Kasumi-1 (cell line): ENCODE measurements around the gene TOLLIP.

Source experiments
- DNase-seq, 2 experiments: peaks; one replicate each; lab custom pipeline; 2025; lab: John Stamatoyannopoulos, UW

TOLLIP gene

DNA sequence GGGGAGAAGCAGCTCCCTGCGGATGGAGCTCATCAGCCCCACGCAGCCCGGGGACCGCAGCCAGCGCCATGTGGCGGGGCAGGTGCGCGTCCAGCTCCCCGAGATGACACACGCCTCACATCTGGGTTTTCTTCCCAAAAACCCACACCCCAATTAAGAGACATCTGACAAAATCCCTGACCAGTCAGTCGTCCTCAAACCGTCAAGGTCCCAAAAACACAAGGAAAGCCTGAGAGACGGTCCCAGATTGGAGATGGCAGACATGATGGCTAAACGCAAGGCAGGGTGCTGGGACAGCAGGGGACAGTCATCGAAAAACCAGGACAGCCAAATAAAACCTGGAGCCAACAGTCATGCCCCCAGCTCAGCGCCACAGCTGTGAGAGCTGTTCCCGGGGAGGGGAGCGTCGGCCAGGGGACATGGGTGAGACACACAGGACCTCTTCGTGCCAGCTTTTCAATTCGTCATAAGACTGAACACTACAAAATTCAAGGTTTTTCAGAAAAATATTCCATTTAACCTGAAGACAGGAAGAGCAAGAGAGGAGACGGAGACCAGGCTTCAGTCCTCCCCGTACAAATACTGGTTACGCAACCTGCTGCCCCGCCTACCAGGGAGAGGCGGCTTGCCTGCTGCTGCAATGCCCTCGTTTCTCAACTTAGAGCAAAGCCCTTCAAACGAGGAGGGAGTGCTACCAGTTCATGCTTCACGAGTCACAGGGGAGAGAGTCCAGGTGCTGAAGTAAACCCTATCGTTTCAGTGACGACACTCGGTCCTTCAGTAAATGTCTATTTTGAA, 10.5 kb downstream of the TOLLIP start:
- DNase-seq: peak; percentile 91 to 92

DNA sequence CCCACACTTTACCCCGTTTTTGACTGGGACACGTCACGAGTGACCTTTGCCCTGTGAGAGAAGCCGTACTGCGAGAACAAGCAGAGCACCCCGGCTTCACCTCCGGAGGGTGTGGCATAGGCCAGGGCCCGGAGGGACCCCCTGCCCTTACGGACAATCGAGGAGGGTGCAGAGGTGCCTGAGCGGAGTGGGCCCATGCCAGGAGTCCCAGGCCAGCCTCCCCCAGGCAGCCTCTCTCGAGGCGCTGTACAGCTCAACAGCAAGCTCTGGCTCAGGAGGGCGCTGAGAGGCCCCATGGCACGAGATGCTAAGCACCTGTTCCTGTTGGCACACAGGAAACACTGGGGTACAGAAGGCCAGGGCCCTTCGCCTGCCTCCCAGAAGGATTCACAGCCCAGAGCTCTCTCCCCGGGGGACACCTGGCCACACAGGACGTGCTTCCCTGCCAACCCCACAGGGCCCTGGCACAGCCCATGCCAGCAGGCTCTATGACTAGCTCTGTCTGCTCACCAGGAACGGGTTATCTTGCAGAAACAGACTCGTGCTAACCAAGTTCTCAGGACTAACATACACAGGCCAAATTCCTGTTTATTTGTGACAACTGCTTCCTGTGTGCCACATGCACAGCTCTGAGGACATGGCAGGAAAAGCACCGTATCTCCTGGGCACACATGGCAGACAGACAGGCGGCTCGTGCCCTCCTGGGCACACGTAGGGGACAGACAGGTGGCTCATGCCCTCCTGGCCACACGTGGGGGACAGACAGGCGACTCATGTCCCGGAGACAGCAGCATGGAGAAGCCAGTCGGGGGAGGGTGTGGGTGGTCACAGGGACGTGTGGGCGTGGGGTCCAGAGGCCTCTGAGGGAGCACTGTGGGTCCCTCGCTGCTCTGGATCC, 11.6 kb downstream of the TOLLIP start:
- DNase-seq: no peak

DNA sequence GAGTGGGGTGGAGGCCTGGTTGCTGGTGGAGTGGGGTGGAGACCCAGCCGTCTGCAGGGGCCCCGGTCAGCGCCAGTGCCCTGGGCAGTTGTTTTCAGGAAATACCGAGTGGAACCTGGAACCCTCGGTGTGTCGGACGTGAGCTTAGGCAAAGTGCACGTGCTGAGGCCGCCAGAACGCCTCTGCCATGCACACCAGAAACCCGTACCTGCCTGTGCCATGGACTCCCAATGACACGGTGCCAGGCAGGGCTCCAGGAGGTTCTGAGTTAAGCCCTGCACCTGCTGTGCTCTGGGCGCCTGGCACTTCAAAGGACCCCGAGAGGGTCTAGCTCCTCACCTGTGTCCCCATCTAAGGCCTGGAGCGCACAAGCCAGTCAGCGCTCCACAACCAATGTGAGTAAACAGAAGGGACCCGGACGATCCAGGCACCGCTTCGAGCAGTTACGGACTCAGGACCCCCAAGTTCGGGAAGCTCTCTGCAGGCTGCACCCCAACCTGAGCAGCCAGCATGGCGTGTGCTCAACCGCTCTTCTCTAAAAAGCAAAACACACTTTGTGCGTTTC, 12.3 kb downstream of the TOLLIP start:
- DNase-seq: no peak

DNA sequence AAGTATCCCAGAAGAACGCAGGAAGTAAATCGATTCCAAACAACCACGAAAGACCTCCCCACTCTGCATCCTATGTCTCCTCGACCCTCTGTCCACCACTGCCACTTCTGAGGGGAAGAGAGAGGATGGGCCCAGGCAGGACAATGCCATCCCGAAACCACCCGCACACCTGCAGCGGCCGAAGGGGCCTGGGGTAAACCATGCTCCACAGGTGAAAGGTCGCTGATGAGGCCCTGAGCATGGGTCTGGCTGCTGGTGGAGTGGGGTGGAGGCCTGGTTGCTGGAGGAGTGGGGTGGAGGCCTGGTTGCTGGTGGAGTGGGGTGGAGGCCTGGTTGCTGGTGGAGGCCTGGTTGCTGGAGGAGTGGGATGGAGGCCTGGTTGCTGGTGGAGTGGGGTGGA, 13.1 kb downstream of the TOLLIP start:
- DNase-seq: no peak

DNA sequence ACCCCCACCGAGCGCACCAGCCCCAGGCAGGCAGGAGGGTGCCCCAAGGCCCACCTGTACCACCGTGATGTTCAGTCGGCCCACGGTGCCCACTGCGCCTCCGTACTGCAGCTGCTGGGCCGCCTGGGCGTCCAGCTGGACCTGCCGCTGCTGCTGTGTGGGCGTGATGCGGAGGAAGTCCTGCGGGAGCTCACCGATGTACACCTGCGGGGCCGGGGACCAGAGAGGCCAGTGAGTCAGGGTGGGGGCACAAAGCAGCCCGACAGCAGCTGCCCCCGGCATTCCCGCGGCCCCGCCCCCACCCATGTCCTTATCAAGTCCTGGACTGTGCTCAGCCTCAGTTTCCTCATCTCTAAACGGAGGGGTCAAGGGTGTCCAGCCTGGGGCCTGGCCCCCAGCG, 13.8 kb downstream of the TOLLIP start:
- no peak for DNase-seq

DNA sequence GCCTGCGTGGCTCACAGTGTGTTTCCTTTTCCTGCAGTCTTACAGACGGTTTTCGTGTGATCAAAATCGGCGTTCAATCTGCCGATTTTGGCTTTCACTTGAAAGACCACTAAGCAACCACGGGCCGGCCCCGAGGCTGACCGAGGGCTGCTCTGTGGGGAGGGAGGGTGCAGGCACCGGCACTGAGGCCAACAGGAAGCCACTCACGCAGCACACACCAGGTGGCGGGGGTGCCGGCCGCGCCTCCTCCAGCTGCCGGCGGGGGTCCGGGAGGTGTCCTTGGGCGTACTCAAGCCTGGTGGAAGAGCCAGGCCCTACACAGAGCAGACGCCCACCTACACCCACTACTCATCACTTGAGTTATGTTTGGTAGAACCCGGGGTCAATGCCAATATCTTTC, 14.3 kb downstream of the TOLLIP start:
- DNase-seq: no peak

DNA sequence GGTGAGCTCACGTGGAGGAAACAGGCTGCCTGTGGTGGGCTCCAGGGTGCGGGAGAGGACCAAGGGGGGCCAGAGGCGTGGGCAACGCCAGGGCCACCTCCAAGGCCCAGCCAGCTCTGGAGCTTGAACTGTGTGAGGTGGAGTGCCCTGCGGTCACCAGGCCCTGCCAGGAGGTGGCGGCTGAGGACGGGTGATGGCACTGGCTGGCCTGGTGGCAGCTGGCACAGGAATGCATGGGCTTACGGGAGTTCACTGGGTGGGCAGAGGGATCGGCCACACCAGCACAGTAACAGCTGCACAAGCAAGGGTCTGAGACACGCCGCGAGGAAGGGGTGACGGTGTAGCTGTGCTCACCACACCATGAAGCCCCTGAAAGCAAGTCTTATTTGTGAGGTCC, 15.8 kb downstream of the TOLLIP start:
- DNase-seq: no peak

DNA sequence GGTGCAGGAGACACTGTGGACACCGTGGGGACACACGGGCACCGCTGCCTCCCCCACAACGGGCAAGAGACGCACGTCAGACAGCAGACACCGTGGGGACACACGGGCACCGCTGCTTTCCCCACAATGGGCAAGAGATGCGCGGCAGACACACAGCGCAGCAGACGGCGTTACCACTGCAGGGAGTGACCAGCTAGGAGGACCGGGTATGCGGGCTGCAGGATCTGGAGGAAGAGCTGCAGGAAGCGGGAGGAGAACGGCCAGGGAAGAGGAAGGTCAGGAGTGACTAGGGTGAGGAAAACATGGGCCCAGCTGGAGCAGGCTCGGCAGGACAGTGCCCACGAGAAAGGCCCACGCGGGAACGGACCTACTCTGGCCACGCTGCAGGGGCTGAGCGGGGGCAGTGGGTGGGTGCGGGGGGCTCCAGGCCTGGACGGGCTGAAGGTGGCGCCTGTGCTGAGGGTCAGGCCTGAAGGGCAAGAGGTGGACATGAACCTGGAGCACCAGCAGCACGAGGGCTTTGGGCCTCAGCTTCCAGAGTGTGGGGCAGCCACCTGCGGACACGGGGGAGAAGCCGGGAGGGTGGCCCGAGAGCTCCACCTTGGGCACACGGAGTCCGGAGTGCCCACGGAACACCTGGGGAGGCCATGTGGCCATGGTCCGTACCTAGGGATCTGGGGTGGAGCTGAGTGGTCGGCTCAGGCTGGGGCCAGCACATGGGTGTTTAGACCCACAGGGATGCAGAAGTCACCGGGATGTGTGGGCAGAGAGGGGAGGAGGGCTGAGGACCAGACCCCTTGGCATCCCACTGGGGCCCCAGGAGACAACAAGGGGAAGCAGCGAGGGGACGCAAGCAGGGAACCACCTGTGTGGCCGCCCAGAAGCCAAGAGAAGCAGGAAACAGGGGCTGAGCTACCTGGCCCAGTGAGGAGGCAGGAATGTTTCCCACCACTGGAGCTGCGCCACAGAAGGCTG, 16.5 kb downstream of the TOLLIP start:
- DNase-seq: no peak

DNA sequence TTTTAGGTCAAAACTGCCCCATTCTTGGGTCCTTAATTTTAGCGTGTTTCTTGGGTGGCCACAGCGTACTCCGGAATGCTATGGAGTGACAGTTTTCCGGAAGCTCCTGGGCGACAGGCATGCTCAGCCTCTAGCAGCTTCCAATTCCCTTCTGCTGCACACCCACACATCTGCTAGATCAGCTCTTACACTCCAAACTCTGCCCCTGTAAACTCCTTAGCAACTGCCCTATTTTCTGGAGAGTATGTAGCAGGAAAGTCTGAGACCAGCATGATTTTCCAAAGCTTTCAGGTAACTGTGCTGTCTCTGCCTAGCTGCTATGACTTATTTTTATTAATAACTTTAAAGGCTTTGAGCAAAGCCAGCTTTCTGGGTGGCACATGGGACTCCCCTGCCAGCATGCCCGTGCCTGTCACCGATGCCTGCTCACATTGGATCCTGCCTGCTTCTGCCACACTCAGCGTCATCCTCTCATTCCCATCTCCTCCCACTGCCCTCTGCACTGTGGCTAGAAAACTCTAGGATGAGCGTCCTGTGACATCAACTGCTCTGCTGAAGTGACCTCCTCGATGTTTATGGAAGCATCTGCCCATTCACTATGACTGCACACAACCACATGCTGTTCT, 17.3 kb downstream of the TOLLIP start:
- no peak for DNase-seq

DNA sequence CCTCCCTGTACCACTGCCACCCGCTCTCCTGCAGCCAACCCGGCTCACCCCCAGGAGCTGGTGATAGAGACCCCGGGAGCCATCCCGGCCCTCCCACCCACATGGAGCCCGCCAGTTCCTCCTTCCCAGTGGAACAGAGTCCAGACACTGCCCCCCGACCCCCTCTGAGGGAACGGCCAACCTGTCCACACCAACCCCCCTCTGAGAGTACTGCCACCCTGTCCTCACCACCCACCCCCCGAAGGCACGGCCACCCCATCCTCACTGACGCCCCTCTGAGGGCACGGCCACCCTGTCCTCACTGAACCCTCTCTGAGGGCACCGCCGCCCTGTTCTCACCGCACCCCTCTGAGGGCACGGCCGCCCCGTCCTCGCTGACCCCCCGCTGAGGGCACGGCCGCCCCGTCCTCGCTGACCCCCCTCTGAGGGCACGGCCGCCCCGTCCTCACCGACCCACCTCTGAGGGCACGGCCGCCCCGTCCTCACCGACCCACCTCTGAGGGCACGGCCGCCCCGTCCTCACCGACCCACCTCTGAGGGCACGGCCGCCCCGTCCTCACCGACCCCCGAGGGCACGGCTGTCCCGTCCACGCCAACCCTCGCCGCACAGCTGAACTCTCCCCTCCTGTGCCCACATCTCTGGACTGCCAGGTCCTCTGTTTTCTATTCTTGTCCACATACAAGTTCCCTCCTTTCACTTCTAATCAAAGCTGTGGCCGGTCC, 18.0 kb downstream of the TOLLIP start:
- DNase-seq: no peak

DNA sequence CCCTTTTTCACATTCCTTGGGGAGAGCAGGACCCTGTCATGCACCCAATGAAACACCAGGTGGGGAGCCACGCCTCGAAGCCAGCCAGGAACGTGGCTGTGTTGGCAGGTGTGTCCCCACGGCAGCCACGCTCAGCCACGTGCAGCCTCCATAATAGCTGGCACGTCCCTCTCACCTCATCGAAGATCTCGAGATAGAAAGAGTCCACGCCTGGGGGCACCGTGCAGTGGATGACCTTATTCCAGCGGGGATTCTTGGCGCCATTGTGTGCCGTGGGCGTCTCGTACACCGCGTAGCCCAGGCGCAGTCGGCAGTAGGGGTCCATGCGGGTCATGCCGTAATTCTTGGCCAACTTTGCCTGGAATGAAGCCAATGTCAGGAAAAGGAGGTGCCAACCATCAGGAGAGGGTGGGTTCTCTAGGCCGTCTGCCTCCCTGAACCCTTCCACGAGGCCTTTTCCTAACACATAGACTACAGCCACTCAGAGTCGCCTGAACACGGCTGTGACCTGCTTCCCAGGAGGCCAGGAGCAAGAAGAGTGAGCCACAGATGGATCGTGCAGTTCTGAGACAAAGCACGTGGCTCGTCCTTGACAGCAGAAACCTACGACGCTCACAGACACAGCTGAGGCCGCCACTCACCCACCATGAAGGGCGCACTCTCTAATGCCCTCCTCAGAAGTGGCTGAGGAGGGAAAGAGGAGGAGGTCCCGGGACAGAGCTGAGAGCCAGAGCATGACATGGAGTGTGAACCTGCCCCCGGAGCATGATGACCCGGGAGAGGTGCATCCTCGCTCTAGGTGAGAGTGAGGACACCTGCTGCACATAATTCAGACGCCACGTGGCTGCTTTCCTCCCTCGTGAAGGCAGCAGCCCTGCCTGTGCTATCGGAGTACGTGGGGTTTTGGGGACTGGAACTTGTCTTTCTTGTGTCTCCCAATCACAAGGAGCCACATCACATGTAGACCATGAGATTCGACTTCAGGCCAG, 19.1 kb downstream of the TOLLIP start:
- no peak for DNase-seq

DNA sequence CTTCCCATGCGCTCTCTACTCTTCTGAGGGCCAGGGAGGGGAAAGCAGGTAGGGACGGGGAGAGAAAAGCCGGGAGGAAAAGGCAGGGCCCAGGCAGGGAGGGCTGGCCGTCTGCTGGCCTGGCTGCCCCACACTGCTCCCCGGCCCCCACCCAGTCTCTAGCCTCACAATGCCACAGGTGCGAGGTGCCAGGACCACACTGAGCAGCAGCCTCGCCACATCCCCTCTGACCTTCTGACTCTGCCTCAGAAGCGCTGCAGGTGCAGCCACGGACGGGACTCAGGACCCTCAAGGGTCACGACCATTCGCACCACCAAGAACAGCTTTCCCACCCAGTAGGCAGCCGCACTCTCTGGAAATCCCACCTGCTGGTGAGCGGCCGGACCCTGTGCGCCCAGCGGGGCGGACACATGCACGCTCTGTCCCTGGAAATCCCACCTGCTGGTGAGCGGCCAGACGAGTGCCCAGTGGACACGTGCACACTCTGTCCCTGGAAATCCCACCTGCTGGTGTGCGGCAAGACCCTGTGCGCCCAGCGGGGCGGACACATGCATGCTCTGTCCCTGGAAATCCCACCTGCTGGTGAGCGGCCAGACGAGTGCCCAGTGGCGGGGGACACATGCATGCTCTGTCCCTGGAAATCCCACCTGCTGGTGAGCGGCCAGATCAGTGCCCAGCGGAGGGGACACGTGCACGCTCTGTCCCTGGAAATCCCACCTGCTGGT, 20.1 kb downstream of the TOLLIP start:
- no peak for DNase-seq

DNA sequence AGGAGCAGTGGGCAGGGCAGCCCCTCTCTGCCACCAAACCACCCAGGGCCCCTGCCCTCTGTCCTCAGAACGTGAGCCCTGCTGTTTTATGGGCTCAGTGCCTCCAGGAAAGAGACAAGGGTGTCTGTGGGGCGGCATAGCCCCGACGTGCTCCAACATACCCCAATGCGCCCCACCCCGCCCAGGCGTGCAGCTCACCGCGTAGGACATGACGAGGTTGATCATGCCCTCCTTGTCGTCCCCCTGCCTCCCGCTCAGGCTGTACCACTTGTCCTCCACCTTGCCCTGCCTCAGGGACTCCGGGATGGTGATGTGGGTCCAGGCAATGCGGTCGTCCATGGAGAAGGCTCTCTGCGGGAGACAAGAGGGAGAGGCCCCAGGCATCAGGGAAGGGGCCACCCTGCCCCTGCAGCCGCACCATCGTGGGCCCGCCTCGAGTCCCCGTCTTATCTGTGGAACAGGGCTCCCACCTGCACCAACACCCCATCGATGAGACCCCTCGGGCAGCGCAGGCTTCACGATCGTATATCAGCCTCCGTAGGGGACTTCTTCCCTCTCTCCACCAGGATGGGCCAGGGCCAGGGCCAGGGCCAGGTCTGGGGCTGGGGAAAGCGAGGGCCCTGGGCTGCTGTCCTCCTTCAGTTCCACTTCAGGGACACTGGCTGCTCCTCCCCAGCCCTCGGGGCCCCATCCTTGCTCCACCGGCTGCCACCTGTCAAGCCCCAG, 20.8 kb downstream of the TOLLIP start:
- DNase-seq: no peak

DNA sequence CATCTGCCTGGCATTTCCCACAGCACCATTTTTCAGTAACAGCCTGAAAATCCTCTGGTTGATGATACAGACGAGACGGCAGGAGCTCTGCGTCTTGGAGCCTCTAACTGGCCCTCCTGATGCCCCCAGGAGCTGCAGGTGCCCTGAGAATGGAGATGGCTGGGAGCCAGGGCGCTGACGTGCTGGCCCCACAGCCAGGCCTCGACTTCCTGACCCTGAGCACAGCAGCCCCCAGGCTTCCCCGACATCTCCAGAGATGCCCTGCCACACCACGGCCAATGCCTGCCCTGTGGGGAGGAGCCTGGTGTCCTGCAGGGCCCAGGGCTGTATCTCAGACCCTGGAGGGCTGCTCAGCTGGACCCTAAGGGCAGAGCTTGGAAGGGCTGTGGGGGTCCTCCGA, 21.5 kb downstream of the TOLLIP start:
- no peak for DNase-seq

DNA sequence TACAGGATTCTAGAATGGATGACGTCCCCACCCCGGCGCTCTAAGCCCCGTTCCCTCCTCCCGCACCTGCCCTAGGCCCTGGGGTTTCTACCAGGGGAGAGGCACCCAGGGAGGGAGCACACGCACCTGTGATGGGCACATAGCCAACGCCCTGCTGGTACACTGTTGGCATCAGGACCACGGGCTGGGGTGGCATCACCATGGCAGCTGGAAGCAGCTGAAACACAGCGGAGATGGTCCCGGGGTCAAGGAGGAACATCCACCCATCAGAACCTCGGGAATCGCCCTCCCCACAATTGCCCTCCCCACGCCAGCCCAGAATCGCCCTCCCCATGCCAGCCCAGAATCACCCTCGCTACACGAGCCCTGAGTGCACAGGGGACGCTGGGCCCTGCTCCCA, 23.6 kb downstream of the TOLLIP start:
- no peak for DNase-seq

DNA sequence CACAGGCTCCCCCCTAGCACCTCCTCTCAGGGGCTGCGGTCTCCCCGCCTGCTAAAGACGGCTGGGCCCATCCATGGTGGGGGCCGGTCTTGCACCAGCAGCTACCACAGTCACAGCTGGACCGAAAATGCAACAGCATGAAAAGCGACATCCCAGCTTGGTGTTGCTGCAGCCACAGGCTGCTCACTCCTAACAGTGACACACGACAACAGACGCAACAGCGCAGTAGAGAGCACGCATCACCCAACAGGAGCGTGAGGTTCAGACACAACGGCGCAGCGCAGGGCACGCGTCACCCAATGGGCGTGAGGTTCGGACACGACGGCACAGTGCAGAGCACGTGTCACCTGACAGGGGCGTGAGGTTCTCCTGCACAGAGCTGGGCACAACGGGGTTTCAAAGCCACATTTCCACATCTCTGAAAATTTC, 24.1 kb downstream of the TOLLIP start:
- DNase-seq: no peak

DNA sequence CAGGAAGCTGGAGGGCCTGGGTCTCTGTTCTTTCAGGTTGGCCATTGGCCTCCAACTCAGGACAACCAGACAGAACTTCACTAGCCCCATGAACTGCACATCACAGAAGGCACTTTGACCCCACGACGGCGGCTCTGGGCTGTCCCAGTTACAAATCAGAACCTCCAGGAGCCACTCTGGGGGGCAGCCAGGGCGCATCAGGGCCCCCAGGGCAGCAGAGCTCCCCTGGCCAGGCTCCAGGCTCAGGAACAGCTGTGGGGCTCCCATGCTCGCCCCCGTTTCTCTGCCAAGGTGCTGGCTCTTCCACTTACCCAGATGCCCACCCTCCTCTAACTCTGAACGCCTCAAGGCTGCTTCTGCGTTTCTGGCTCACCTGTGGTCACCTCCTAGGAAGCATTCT, 25.5 kb downstream of the TOLLIP start:
- no peak for DNase-seq

DNA sequence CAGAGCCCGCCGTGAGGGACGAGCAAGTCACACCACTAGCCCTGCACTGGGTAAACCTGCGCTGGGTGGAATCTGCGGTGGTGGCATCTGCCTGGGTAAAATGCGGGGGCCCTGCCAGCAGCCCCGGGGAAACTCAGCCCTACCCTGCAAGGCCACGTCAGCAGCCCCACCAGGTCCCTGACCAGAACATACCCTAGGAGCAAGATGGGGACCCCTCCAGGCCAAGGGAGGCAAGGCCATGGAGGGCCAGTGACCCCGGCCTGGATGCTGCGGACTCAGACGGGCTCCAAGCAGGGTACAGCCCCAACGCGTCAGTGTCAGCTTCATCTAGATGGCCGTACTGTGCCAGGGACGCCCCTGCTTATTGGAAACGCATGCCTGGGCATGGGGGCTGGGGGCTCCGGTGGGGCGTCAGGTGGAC, 26.3 kb downstream of the TOLLIP start:
- DNase-seq: no peak
